UCSD-AML1 (cell line): ENCODE measurements around the gene DDX3Y.

Experiments
- DNase-seq: peaks from one replicate; lab custom pipeline; 2025; ENCODE audit not compliant: unreplicated experiment; lab: John Stamatoyannopoulos, UW

DDX3Y gene

GRCh38 chrY:12904618-12905516 is at the start of gene DDX3Y:
TSS of gene DDX3Y (plus strand) at chrY:12904868. CDS start at chrY:12904937, 69 bp downstream.
- DNase-seq, result no peak

- no peak for DNase-seq
Measured at GRCh38 chrY:12855791-12856275, 48.8 kb upstream of the DDX3Y start.

GRCh38 chrY:12867960-12868359 is 36.7 kb upstream of the DDX3Y start:
- DNase-seq, result no peak

- no peak for DNase-seq
Measured at GRCh38 chrY:12896973-12897372, 7.7 kb upstream of the DDX3Y start.

GRCh38 chrY:12898604-12899003 is 6.1 kb upstream of the DDX3Y start:
- DNase-seq, result no peak

- DNase-seq, result no peak
Measured at GRCh38 chrY:12905517-12905872, 827 bp downstream of the DDX3Y start.

- no peak for DNase-seq
Measured at GRCh38 chrY:12905895-12906294, 1.2 kb downstream of the DDX3Y start.

- no peak for DNase-seq
Measured at GRCh38 chrY:12913541-12913940, 8.9 kb downstream of the DDX3Y start.

- no peak for DNase-seq
Measured at GRCh38 chrY:12928043-12928442, 23.4 kb downstream of the DDX3Y start.

- no peak for DNase-seq
Measured at GRCh38 chrY:12941725-12942687, 37.3 kb downstream of the DDX3Y start.
